Stimulated activated naive CD8-positive, alpha-beta T cell treated with anti-CD3 and anti-CD28 coated beads, Interleukin-15, amount 100 ng/mL, for 72 hours (primary cell): ENCODE data around the gene CLEC4E.
"Not testable (repeated sequence)": the region's sequence is repeated elsewhere in the genome, so short reads cannot be mapped to it uniquely, and the experiment has no call there.

ENCODE experiments used
- ATAC-seq: fragments of 150-1000 bp; cut with Tn5 transposase; 2 replicates; pipeline ENCODE4 v1.10.0; 2021; ENCODE audit warnings: mild to moderate bottlenecking, moderate library complexity
- DNase-seq, 2 donors: peaks; one replicate each; pipeline ENCODE4 v3.0.0; 2021 to 2022
- H3K27ac Mint-ChIP-seq, 2 donors: one replicate each; pipeline ENCODE4 v1.8.0; 2022; ENCODE audit warnings: mild to moderate bottlenecking in 2 of 2, mixed read lengths in 2 of 2, moderate library complexity in 2 of 2
- H3K27me3 Mint-ChIP-seq: one replicate; pipeline ENCODE4 v1.8.0; 2022; ENCODE audit warnings: mixed read lengths
- H3K4me1 Mint-ChIP-seq: one replicate; pipeline ENCODE4 v1.8.0; 2022; ENCODE audit warnings: mild to moderate bottlenecking, mixed read lengths
- H3K4me3 Mint-ChIP-seq, 2 donors: one replicate each; pipeline ENCODE4 v1.8.0; 2022; ENCODE audit warnings: mild to moderate bottlenecking in 2 of 2, mixed read lengths in 2 of 2, moderate library complexity in 1 of 2
- H3K9me3 Mint-ChIP-seq, 2 donors: one replicate each; pipeline ENCODE4 v1.8.0; 2022; ENCODE audit warnings: mixed read lengths in 2 of 2

CLEC4E gene

DNA sequence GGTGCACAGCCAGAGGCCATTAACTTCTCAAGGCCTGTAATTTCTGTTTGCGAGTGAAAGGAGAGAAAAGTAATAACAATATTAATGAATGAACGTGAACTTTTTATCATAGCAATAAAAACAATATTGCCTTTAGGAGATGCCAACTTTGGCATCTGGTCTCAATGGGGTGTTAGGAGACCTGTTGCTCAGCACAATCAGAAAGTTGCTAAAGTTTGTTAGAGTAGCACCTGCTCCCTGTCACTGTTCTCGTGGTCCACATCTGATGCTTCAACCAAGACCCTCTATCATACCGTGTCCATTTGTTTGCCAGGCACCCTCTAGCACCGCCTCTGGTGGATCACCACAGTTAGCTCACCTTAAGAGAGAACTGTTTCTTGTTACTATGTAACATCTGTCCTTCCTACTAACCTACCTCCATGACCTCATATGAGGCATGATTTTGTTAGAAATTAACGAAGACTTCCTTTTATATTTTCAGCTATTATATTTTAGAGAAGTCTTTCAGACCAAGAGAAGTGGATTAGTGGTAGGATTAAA lies 12.5 kb upstream of the CLEC4E start:
- Mint-ChIP-seq H3K9me3 (no peaks in the 10 kb centered on the region), H3K27ac (no peak overlapping the region), H3K4me3 (no peak overlapping the region), H3K27me3 (no peaks in the 10 kb centered on the region), H3K4me1 (peaks cover 5% of the 10 kb centered on the region)
- no peak for ATAC-seq
- DNase-seq, result no peak

GRCh38 chr12:8549381-8549780 lies 8.7 kb upstream of the CLEC4E start:
- Mint-ChIP-seq H3K9me3 (no peaks in the 10 kb centered on the region), H3K4me3 (no peak overlapping the region), H3K4me1 (no peaks in the 10 kb centered on the region), H3K27me3 (no peaks in the 10 kb centered on the region), H3K27ac (no peak overlapping the region)
- ATAC-seq (no peak), DNase-seq (no peak)

GRCh38 chr12:8548192-8548591 lies 7.5 kb upstream of the CLEC4E start:
- Mint-ChIP-seq H3K4me1 (no peaks in the 10 kb centered on the region), H3K27ac (no peak overlapping the region), H3K27me3 (no peaks in the 10 kb centered on the region), H3K4me3 (no peak overlapping the region), H3K9me3 (no peaks in the 10 kb centered on the region)
- ATAC-seq (no peak), DNase-seq (no peak)

- Mint-ChIP-seq H3K27ac (no peak overlapping the region), H3K4me1 (no peaks in the 10 kb centered on the region), H3K4me3 (no peak overlapping the region), H3K9me3 (no peaks in the 10 kb centered on the region), H3K27me3 (no peaks in the 10 kb centered on the region)
- no peak for DNase-seq
- ATAC-seq, result no peak
These were observed 6.9 kb upstream of the CLEC4E start for GRCh38 chr12:8547645-8548044.

DNA sequence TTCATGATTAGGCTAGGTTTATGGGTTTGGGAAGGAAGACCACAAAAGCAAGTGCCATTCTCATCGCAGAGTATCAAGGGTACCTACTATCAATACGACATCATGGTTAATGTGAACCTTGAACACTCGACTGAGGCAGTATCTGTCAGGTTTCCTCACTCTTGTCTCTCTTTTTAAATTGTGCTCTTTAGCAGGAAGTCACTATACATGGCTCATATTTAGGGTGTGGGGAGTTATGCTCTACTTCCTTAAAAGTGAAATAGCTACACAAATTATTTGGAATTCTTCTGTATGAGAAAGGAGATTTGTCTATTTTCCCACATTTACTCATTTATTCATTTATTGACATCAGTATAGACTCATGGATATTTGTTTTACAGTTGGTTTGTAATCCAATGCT lies 5.9 kb upstream of the CLEC4E start:
- Mint-ChIP-seq H3K27me3 (peaks cover 4% of the 10 kb centered on the region), H3K4me3 (no peak overlapping the region), H3K9me3 (peaks cover 0 to 3% of the 10 kb centered on the region in 2 donors), H3K27ac (no peak overlapping the region), H3K4me1 (peaks cover 5% of the 10 kb centered on the region)
- DNase-seq (no peak), ATAC-seq (no peak)

- Mint-ChIP-seq H3K9me3 (peaks cover 0 to 6% of the 10 kb centered on the region in 2 donors), H3K4me1 (peaks cover 16% of the 10 kb centered on the region), H3K4me3 (no peak overlapping the region), H3K27me3 (peaks cover 27% of the 10 kb centered on the region), H3K27ac (no peak overlapping the region)
- DNase-seq (peak; percentile 70 to 71), ATAC-seq (peak; percentile 80)
These were observed 3.6 kb upstream of the CLEC4E start for GRCh38 chr12:8544295-8544694.

GRCh38 chr12:8541562-8541961 lies 857 bp upstream of the CLEC4E start:
- DNase-seq (no peak), ATAC-seq (no peak)
- peaks cover 38% of the 10 kb centered on the region for H3K27me3 Mint-ChIP-seq
- no peak overlapping the region for H3K27ac Mint-ChIP-seq
- no peak overlapping the region for H3K4me3 Mint-ChIP-seq
- H3K4me1 Mint-ChIP-seq, result peaks cover 16% of the 10 kb centered on the region
- peaks cover 0 to 6% of the 10 kb centered on the region in 2 donors for H3K9me3 Mint-ChIP-seq

DNA sequence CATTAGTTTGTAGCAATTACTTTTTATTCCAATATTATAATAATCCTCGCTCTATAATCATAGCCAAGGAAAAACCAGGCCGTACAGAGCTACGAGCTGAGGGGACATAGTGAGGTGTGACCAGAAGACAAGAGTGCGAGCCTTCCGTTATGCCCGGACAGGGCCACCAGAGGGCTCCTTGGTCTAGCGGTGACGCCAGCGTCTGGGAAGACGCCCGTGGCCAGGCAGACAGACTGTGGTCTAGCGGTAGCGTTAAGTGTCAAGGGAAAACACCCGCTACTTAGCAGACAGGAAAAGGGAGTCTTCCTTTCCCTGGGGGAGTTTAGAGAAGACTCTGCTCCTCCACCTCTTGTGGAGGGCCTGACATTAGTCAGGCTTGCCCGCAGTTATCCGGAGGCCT lies 2.9 kb downstream of the CLEC4E start:
- peaks cover 57% of the 10 kb centered on the region for H3K27me3 Mint-ChIP-seq
- not testable (repeated sequence) for H3K27ac Mint-ChIP-seq, H3K4me3 Mint-ChIP-seq, DNase-seq, ATAC-seq, H3K9me3 Mint-ChIP-seq
- H3K4me1 Mint-ChIP-seq, result peaks cover 16% of the 10 kb centered on the region

- DNase-seq (no peak), ATAC-seq (no peak)
- H3K27me3 Mint-ChIP-seq, result peaks cover 25% of the 10 kb centered on the region
- H3K4me3 Mint-ChIP-seq, result no peak overlapping the region
- H3K4me1 Mint-ChIP-seq, result no peaks in the 10 kb centered on the region
- H3K9me3 Mint-ChIP-seq, result no peaks in the 10 kb centered on the region
- no peak overlapping the region for H3K27ac Mint-ChIP-seq
These were observed 8.7 kb downstream of the CLEC4E start for GRCh38 chr12:8532045-8532444.

DNA sequence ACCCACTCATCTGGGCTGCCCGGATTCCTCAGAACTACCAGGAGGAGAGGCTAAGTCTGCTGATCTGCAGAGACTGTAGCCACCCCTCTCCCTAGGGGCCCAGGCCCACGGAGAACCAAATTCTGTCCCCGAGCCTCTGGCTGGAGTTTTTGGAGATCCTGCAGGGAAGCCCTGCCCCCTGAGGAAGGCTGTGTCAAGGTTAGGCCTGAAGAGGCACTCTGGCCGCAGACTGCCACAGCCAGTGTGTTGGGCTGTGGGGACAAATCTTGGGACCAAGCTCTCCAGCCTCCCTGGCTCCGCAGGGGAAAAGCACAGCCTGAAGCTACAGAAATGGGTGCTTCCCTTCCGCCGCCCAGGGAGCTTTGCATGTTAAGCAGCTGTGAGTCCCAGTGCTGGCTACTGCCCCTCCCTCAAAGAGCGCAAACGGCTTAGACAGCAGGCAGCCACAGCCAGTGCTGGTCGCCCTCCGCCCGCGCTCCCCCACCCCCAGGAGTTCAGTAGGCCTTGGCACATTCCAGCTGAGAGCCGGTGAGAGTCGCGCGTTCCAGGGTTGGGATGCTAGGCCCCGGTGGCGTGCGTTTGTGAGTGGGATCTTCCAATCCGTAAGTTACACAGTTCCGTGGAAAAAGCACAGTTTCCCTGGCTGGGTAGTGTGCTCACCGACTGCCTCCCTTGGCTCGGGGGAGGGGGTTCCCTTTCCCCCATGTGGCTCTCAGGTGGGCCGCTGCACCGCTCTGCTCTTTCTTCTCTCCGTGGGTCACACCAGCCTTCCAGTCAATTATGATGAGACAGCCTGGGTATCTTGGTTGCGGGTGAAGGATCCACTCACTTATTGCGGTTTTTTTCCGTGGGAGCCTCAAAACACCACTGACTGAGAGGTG lies 13.2 kb downstream of the CLEC4E start:
- ATAC-seq (no peak), DNase-seq (no peak)
- no peaks in the 10 kb centered on the region for H3K4me1 Mint-ChIP-seq
- H3K27ac Mint-ChIP-seq, result no peak overlapping the region
- peaks cover 14 to 16% of the 10 kb centered on the region in 2 donors for H3K9me3 Mint-ChIP-seq
- peaks cover 38% of the 10 kb centered on the region for H3K27me3 Mint-ChIP-seq
- H3K4me3 Mint-ChIP-seq, result no peak overlapping the region

- peaks cover 50% of the 10 kb centered on the region for H3K27me3 Mint-ChIP-seq
- ATAC-seq, result no peak
- H3K9me3 Mint-ChIP-seq, result peaks cover 0 to under 1% of the 10 kb centered on the region in 2 donors
- no peak overlapping the region for H3K27ac Mint-ChIP-seq
- no peak for DNase-seq
- no peak overlapping the region for H3K4me3 Mint-ChIP-seq
- H3K4me1 Mint-ChIP-seq, result no peaks in the 10 kb centered on the region
These were observed 21.5 kb downstream of the CLEC4E start for GRCh38 chr12:8519171-8519570.

GRCh38 chr12:8517971-8518370 lies 22.7 kb downstream of the CLEC4E start:
- H3K27me3 Mint-ChIP-seq, result peaks cover 48% of the 10 kb centered on the region
- H3K4me1 Mint-ChIP-seq, result no peaks in the 10 kb centered on the region
- no peak overlapping the region for H3K27ac Mint-ChIP-seq
- ATAC-seq (no peak), DNase-seq (no peak)
- no peaks in the 10 kb centered on the region for H3K9me3 Mint-ChIP-seq
- H3K4me3 Mint-ChIP-seq, result no peak overlapping the region

DNA sequence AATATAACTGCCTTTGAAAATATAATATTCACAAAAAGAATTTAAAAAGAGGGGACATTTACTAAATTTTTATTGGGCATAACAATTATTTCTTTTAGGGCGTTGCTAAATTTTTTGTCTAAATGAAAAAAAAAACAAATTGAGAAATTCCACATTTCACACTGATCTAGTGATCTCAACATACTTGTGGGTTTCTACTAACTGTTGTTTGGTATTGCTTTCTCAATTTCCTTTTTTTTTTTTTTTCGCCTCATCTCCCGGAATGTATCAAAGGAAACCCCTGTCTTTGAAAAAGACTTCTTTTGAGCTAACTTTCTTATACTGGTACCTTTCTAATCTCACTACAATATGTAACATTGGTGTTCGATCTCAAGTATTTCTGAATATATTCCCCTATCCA lies 27.4 kb downstream of the CLEC4E start, which contains the start of gene CLEC4D:
Gene CLEC4D (plus strand): TSS at position 248 of the 400 bp plus-strand sequence. CDS start 230 bp downstream, outside the sequence.
- ATAC-seq (no peak), DNase-seq (no peak)
- Mint-ChIP-seq H3K4me1 (peaks cover 6% of the 10 kb centered on the region), H3K27ac (no peak within 1 kb of the TSS), H3K4me3 (no peak within 1 kb of the TSS), H3K27me3 (peaks cover 33% of the 10 kb centered on the region), H3K9me3 (no peaks in the 10 kb centered on the region)

DNA sequence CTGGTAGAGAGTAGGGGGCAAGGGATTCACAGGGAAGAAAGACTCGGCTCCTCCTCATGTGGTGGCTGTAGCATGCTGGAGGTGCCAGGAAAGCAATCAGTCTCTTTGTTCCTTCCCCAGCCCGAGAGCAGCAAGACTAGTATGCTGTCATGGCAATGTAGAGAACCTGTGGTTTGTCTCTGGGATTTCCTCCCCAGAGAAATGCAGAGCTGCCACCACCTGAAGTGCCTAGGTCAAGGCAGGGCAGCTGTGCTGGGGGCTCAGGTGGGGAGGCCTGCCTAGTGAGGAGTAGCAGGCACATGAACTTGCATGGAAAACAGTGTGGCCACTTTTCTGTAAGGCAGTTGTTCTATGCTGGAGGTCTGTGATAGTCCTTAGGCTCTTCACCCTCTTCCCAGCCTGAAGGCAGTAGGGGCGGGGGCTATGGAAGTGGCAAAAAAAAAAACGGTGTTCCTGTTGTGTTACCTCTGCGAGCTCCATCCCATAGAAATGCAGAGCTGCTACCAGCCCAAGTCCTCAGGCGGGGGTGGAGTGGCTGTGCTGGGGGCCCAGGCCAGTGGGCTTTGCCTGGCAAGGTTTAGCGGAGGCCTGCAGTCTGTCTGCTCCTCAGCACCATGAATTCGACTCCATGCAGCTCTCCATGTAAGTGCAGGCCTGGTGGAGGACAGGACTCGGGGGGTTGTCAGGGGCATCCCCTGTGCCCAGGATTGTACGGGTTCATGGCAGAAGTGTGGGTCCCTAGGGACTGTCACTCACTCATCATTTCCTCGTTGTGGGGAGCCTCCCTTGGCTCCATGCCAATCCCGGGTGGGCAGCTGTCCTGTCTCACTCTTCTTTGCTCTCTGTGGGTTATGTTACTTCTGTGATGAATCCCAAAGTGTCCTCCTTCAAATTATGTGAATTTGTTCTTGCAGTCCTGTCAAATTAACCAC lies 31.5 kb downstream of the CLEC4E start:
- no peak overlapping the region for H3K4me3 Mint-ChIP-seq
- ATAC-seq, result no peak
- H3K27ac Mint-ChIP-seq, result peak overlapping the region in 1 of 2 donors; percentile 5
- H3K4me1 Mint-ChIP-seq, result peaks cover 6% of the 10 kb centered on the region
- DNase-seq, result no peak
- peaks cover 17% of the 10 kb centered on the region for H3K27me3 Mint-ChIP-seq
- no peaks in the 10 kb centered on the region for H3K9me3 Mint-ChIP-seq

- Mint-ChIP-seq H3K4me3 (no peak overlapping the region), H3K27ac (no peak overlapping the region), H3K4me1 (peaks cover 6% of the 10 kb centered on the region), H3K27me3 (peaks cover 12% of the 10 kb centered on the region), H3K9me3 (no peaks in the 10 kb centered on the region)
- no peak for DNase-seq
- ATAC-seq, result no peak
These were observed 32.5 kb downstream of the CLEC4E start for GRCh38 chr12:8508223-8508622.
